ENCODE data around the gene F2R.
"Not testable (repeated sequence)": the region's sequence is repeated elsewhere in the genome, so short reads cannot be mapped to it uniquely, and the experiment has no call there.

F2R gene

GRCh38 chr5:76720988-76721569, 5.2 kb downstream of the F2R start:
- no peak for DNase-seq

GRCh38 chr5:76723266-76723665, 7.3 kb downstream of the F2R start:
- DNase-seq: no peak

- no peak for DNase-seq
These were observed 8.0 kb downstream of the F2R start for GRCh38 chr5:76723906-76724305.

- peak; percentile 61 for DNase-seq
These were observed 8.9 kb downstream of the F2R start for GRCh38 chr5:76724871-76725270.

GRCh38 chr5:76728965-76729364, 13.0 kb downstream of the F2R start:
- no peak for DNase-seq

GRCh38 chr5:76729373-76730290, 13.7 kb downstream of the F2R start:
- DNase-seq: no peak

GRCh38 chr5:76732405-76733048, 16.6 kb downstream of the F2R start:
- DNase-seq: no peak

GRCh38 chr5:76733049-76733417, 17.1 kb downstream of the F2R start:
- DNase-seq: no peak

GRCh38 chr5:76735762-76736545, 20.0 kb downstream of the F2R start:
- no peak for DNase-seq

GRCh38 chr5:76736679-76737556, 21.0 kb downstream of the F2R start:
- no peak for DNase-seq

GRCh38 chr5:76737846-76738245, 21.9 kb downstream of the F2R start:
- DNase-seq: no peak

- DNase-seq: not testable (repeated sequence)
These were observed 25.6 kb downstream of the F2R start for GRCh38 chr5:76741506-76741905.

GRCh38 chr5:76742583-76742982, 26.7 kb downstream of the F2R start:
- peak; percentile 60 for DNase-seq

GRCh38 chr5:76744632-76745031, 28.7 kb downstream of the F2R start:
- no peak for DNase-seq

- DNase-seq: no peak
These were observed 29.7 kb downstream of the F2R start for GRCh38 chr5:76745670-76746069.

- DNase-seq: no peak
These were observed 30.8 kb downstream of the F2R start for GRCh38 chr5:76746677-76747076.

- DNase-seq: no peak
These were observed 31.8 kb downstream of the F2R start for GRCh38 chr5:76747706-76748105.

- DNase-seq: no peak
These were observed 35.4 kb downstream of the F2R start for GRCh38 chr5:76751291-76751690.

GRCh38 chr5:76754668-76755078, 38.7 kb downstream of the F2R start:
- DNase-seq: peak; percentile 53

- no peak for DNase-seq
These were observed 40.1 kb downstream of the F2R start for GRCh38 chr5:76755779-76756637.

GRCh38 chr5:76757049-76757448, 41.1 kb downstream of the F2R start:
- DNase-seq: no peak

Measured in fibroblast of upper back skin (primary cell).